PC-9 (cell line): ENCODE data around the gene CAMTA1. TPM values are rescaled to one million over a fixed set of nuclear protein-coding genes. Genes with fewer than 3 reads are reported as not detected.

Source experiments
- BruUV-seq: library from RNA; stranded (reverse); fragments of 400-500 nt; replicated peaks from 2 replicates; lab custom pipeline; 2021; lab: Mats Ljungman, UMichigan
- CTCF ChIA-PET: fragments of 300-600 bp; sonication (Branson Sonifier 250); formaldehyde crosslinking; loops from one replicate; lab custom pipeline; 2022; ENCODE audit warnings: antibody characterized with exemption; lab: Charles Lee
- POLR2A ChIA-PET: fragments of 300-600 bp; sonication (Branson Sonifier 250); formaldehyde crosslinking; loops from one replicate; lab custom pipeline; 2022; ENCODE audit warnings: antibody characterized with exemption; ENCODE audit not compliant: unreplicated experiment; lab: Charles Lee
- DNase-seq, 2 experiments: peaks; one replicate each; pipeline versions ENCODE4 v3.0.0 to v3.0.0-alpha.2; 2015 to 2022; ENCODE audit warnings: mixed read lengths in 1 of 2
- H2AFZ ChIP-seq: fragments of 200-600 bp; sonication (generic); 2 replicates; pipeline ENCODE4 v1.8.1; 2017; ENCODE audit warnings: antibody characterized with exemption
- H3F3A ChIP-seq: fragments of 200-600 bp; sonication (generic); 2 replicates; pipeline ENCODE4 v1.8.1; 2017; ENCODE audit warnings: antibody characterized with exemption, mild to moderate bottlenecking, low read depth; ENCODE audit not compliant: insufficient read depth
- H3K27ac ChIP-seq: fragments of 200-600 bp; sonication (generic); 2 replicates; pipeline ENCODE4 v1.6.1; 2016; ENCODE audit warnings: mixed run types
- H3K27me3 ChIP-seq: fragments of 200-600 bp; sonication (generic); 2 replicates; pipeline ENCODE4 v1.6.1; 2016; ENCODE audit warnings: low read depth, mixed run types; ENCODE audit not compliant: insufficient read depth
- H3K36me3 ChIP-seq: fragments of 200-600 bp; sonication (generic); 2 replicates; pipeline ENCODE4 v1.6.1; 2016; ENCODE audit warnings: low read depth, mixed run types
- H3K4me1 ChIP-seq: fragments of 200-600 bp; sonication (generic); replicated peaks from 2 replicates; pipeline ENCODE4 v1.6.1; 2016; ENCODE audit warnings: mixed run types; ENCODE audit not compliant: insufficient read depth
- H3K4me2 ChIP-seq: fragments of 200-600 bp; sonication (generic); 2 replicates; pipeline ENCODE4 v1.6.1; 2017; ENCODE audit warnings: mixed run types
- H3K4me3 ChIP-seq: fragments of 200-600 bp; sonication (generic); 2 replicates; pipeline ENCODE4 v1.6.1; 2016; ENCODE audit warnings: mixed run types
- H3K79me2 ChIP-seq: fragments of 200-600 bp; sonication (generic); 2 replicates; pipeline ENCODE4 v1.6.1; 2017; ENCODE audit warnings: low read depth, mixed run types
- H3K9me2 ChIP-seq: fragments of 200-600 bp; sonication (generic); 2 replicates; pipeline ENCODE4 v1.8.1; 2017; ENCODE audit warnings: mild to moderate bottlenecking; ENCODE audit not compliant: insufficient read depth
- H3K9me3 ChIP-seq: fragments of 200-600 bp; sonication (generic); 2 replicates; pipeline ENCODE4 v1.8.1; 2016; ENCODE audit warnings: low read depth; ENCODE audit not compliant: insufficient read depth
- H4K20me1 ChIP-seq: fragments of 200-600 bp; sonication (generic); 2 replicates; pipeline ENCODE4 v1.8.1; 2017; ENCODE audit not compliant: insufficient read depth
- CTCF ChIP-seq: fragments of 200-600 bp; sonication (generic); conservative IDR thresholded peaks from 2 replicates; pipeline ENCODE4 v1.6.1; 2017; ENCODE audit warnings: mixed run types, antibody characterized with exemption, mild to moderate bottlenecking, moderate library complexity
- EZH2 ChIP-seq: fragments of 200-600 bp; sonication (generic); IDR thresholded peaks from 2 replicates; pipeline ENCODE4 v1.8.0; 2017; ENCODE audit warnings: antibody characterized with exemption, low read depth
- intact Hi-C: fragments of 100-400 bp; cut with micrococcal nuclease; formaldehyde crosslinking; loops from one replicate; pipeline ENCODE4 v1.10.0; 2022; ENCODE audit not compliant: unreplicated experiment
- total RNA-seq: library from RNA; stranded (reverse); gene quantifications from 2 replicates; pipeline ENCODE4 v1.2.3, GENCODE V29; 2021

CAMTA1 gene
- total RNA-seq, 1 experiment from 2014 or later, result 72.3 TPM

DNA sequence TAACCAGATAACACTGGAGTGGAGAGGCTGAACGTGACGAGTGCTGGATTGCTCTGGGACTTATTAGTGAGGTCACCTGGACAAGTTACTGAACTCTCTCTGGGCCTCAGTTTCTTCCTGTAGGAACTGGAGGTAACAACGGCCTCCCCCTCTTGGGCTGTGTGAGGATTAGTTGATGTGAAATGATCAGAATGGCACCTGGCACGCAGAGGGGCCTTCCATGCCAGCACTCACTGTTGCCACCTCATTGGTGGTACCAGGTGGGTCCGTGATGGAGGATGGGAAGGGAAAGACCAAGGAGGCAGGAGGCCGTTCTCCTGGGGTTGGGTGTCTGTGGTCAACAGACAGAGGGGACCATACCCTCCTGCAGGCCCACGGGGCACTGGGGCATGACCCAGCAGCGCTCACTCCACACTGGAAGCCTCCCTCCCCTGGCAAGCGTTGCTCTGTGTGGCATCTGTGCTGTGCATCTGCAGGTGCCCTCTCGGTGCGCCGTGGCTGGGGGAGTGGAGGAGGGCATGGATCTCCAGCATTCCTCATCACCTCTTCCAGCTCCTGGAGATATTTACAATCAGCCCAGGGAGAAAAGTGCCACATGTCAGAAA is 636.3 kb downstream of the CAMTA1 start:
- H3F3A ChIP-seq, result no peaks in the 10 kb centered on the region
- ChIA-PET POLR2A (no interaction called here), CTCF (no interaction called here)
- H3K4me3 ChIP-seq, result no peak overlapping the region
- no peaks in the 10 kb centered on the region for H3K9me3 ChIP-seq
- H2AFZ ChIP-seq, result no peak overlapping the region
- no peaks in the 10 kb centered on the region for H3K79me2 ChIP-seq
- no peak overlapping the region for H3K4me2 ChIP-seq
- no peaks in the 10 kb centered on the region for H4K20me1 ChIP-seq
- no peaks in the 10 kb centered on the region for H3K9me2 ChIP-seq
- BruUV-seq, result no TSS peak
- H3K27ac ChIP-seq, result no peak overlapping the region
- H3K36me3 ChIP-seq, result no peaks in the 10 kb centered on the region
- H3K4me1 ChIP-seq, result no peaks in the 10 kb centered on the region
- TF ChIP-seq CTCF, result no peak
- no peak for TF ChIP-seq EZH2
- intact Hi-C loops, result no loop called here
- no peak for DNase-seq
- H3K27me3 ChIP-seq, result peaks cover 26% of the 10 kb centered on the region

DNA sequence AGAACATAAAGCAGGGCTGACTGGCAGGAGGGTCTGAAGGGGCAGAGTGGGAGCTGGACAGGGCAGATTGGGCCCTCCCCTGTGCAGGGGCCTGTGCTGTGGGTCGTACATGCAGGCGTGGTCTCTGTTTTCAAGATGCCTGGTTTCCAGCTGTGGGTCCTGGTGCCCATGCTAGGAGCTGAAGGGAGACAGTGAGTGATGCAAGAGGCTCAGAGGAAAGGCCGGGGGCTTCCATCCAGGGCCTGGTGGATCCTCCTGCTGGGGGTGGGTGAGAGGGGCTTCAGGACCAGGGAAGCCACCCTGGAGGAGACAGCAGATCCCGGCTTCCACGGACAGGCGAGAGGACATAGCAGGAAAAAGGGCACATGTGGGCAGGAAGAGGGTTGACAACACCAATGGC is 636.8 kb downstream of the CAMTA1 start:
- no peaks in the 10 kb centered on the region for H3K4me1 ChIP-seq
- H3K9me3 ChIP-seq, result no peaks in the 10 kb centered on the region
- ChIA-PET CTCF (no interaction called here), POLR2A (no interaction called here)
- H3K27me3 ChIP-seq, result peaks cover 29% of the 10 kb centered on the region
- no peaks in the 10 kb centered on the region for H3K79me2 ChIP-seq
- H4K20me1 ChIP-seq, result no peaks in the 10 kb centered on the region
- no peaks in the 10 kb centered on the region for H3F3A ChIP-seq
- H3K9me2 ChIP-seq, result no peaks in the 10 kb centered on the region
- H3K27ac ChIP-seq, result no peak overlapping the region
- no peaks in the 10 kb centered on the region for H3K36me3 ChIP-seq
- intact Hi-C loops, result no loop called here
- BruUV-seq, result no TSS peak
- no peak overlapping the region for H2AFZ ChIP-seq
- H3K4me3 ChIP-seq, result no peak overlapping the region
- TF ChIP-seq EZH2, result no peak
- TF ChIP-seq CTCF, result no peak
- DNase-seq, result no peak
- H3K4me2 ChIP-seq, result no peak overlapping the region

- POLR2A ChIA-PET, result no interaction called here
- H3K9me2 ChIP-seq, result no peaks in the 10 kb centered on the region
- no peak overlapping the region for H3K4me2 ChIP-seq
- TF ChIP-seq EZH2 (no peak), CTCF (no peak)
- H3K36me3 ChIP-seq, result no peaks in the 10 kb centered on the region
- peaks cover 33% of the 10 kb centered on the region for H3K27me3 ChIP-seq
- no peaks in the 10 kb centered on the region for H3F3A ChIP-seq
- H3K9me3 ChIP-seq, result no peaks in the 10 kb centered on the region
- intact Hi-C loops, result no loop called here
- H3K27ac ChIP-seq, result no peak overlapping the region
- H3K4me3 ChIP-seq, result no peak overlapping the region
- no peaks in the 10 kb centered on the region for H3K79me2 ChIP-seq
- H2AFZ ChIP-seq, result no peak overlapping the region
- no TSS peak for BruUV-seq
- DNase-seq, result no peak
- no peaks in the 10 kb centered on the region for H4K20me1 ChIP-seq
- H3K4me1 ChIP-seq, result no peaks in the 10 kb centered on the region
- CTCF ChIA-PET, result no interaction called here
Measured at GRCh38 chr1:7422561-7422960, 637.3 kb downstream of the CAMTA1 start.
